HEK293 (cell line): ENCODE data around the gene BCL6.

Experiments
- CTCF ChIA-PET: fragments of 350-600 bp; formaldehyde crosslinking; extraction: SDS; loops from one replicate; lab custom pipeline; 2021; ENCODE audit warnings: antibody characterized with exemption; lab: Yijun Ruan, JAX
- POLR2A ChIA-PET: fragments of 300-600 bp; formaldehyde crosslinking; extraction: SDS; loops from one replicate; lab custom pipeline; 2020; ENCODE audit warnings: antibody characterized with exemption, inconsistent platforms; lab: Yijun Ruan, JAX
- H3K27ac ChIP-seq: fragments of 200-500 bp; sonication (Bioruptor generic); 2 replicates; pipeline ENCODE4 v1.5.1; 2014; ENCODE audit warnings: low read depth, low read length, control low read depth, inconsistent platforms; ENCODE audit errors: extremely low read depth
- H3K36me3 ChIP-seq, 2 experiments: fragments of 200-500 bp in 1 of 2; sonication (Bioruptor generic) in 1 of 2; 1 replicate in 1 of 2; 2 replicates in 1 of 2; pipeline ENCODE4 v1.5.1; 2014 to 2017; ENCODE audit warnings: inconsistent platforms in 2 of 2, low read length in 2 of 2; ENCODE audit not compliant: control insufficient read depth in 2 of 2, insufficient read depth in 1 of 2
- H3K4me1 ChIP-seq: fragments of 200-500 bp; sonication (Bioruptor generic); 2 replicates; pipeline ENCODE4 v1.5.1; 2014; ENCODE audit warnings: mild to moderate bottlenecking, low read length, inconsistent platforms; ENCODE audit not compliant: control insufficient read depth, insufficient read depth
- H3K4me3 ChIP-seq: 2 replicates; pipeline ENCODE4 v1.5.1; 2011; ENCODE audit warnings: low read depth, mild to moderate bottlenecking, control low read depth, low read length, moderate library complexity
- H3K9me3 ChIP-seq: fragments of 200-500 bp; sonication (Bioruptor generic); 2 replicates; pipeline ENCODE4 v1.5.1; 2014; ENCODE audit warnings: low read depth, low read length, inconsistent platforms; ENCODE audit not compliant: control insufficient read depth, insufficient read depth
- BCL11A ChIP-seq: fragments of 450-650 bp; formaldehyde crosslinking; IDR thresholded peaks from 2 replicates; pipeline ENCODE4 v1.5.1; 2016; ENCODE audit warnings: low read depth, missing biosample characterization, missing genetic modification characterization
- ELK4 ChIP-seq: IDR thresholded peaks from 2 replicates; pipeline ENCODE4 v1.6.1; 2011; ENCODE audit warnings: mild to moderate bottlenecking, low read depth, low read length, borderline replicate concordance
- GFI1B ChIP-seq: fragments of 450-650 bp; formaldehyde crosslinking; IDR thresholded peaks from 2 replicates; pipeline ENCODE4 v1.5.1; 2016; ENCODE audit warnings: missing biosample characterization, missing genetic modification characterization
- KLF9 ChIP-seq: fragments of 450-650 bp; formaldehyde crosslinking; IDR thresholded peaks from 2 replicates; pipeline ENCODE4 v1.5.1; 2016; ENCODE audit warnings: missing biosample characterization, missing genetic modification characterization, low read depth
- SP2 ChIP-seq: fragments of 450-650 bp; formaldehyde crosslinking; IDR thresholded peaks from 2 replicates; pipeline ENCODE4 v1.5.1; 2016; ENCODE audit warnings: missing biosample characterization, missing genetic modification characterization
- ZBTB11 ChIP-seq: fragments of 450-650 bp; formaldehyde crosslinking; conservative IDR thresholded peaks from 2 replicates; pipeline ENCODE4 v1.5.1; 2016; ENCODE audit warnings: low read depth, missing biosample characterization, missing genetic modification characterization
- ZNF2 ChIP-seq: fragments of 450-650 bp; formaldehyde crosslinking; IDR thresholded peaks from 2 replicates; pipeline ENCODE4 v1.5.1; 2016; ENCODE audit warnings: missing biosample characterization, missing genetic modification characterization
- ZNF202 ChIP-seq: fragments of 450-650 bp; formaldehyde crosslinking; IDR thresholded peaks from 2 replicates; pipeline ENCODE4 v1.5.1; 2016; ENCODE audit warnings: missing biosample characterization, missing genetic modification characterization, borderline replicate concordance
- ZNF24 ChIP-seq: fragments of 450-650 bp; formaldehyde crosslinking; IDR thresholded peaks from 2 replicates; pipeline ENCODE4 v1.5.1; 2016; ENCODE audit warnings: missing biosample characterization, missing genetic modification characterization
- ZNF292 ChIP-seq: fragments of 450-650 bp; formaldehyde crosslinking; IDR thresholded peaks from 2 replicates; pipeline ENCODE4 v1.5.1; 2016; ENCODE audit warnings: low read depth, missing biosample characterization, missing genetic modification characterization, borderline replicate concordance
- ZNF394 ChIP-seq: fragments of 450-650 bp; formaldehyde crosslinking; IDR thresholded peaks from 2 replicates; pipeline ENCODE4 v1.5.1; 2016; ENCODE audit warnings: missing biosample characterization, missing genetic modification characterization, mild to moderate bottlenecking, moderate library complexity, borderline replicate concordance
- ZNF544 ChIP-seq: fragments of 450-650 bp; formaldehyde crosslinking; IDR thresholded peaks from 2 replicates; pipeline ENCODE4 v1.5.0; 2017; ENCODE audit warnings: missing biosample characterization, missing genetic modification characterization
- ZNF776 ChIP-seq: fragments of 450-650 bp; formaldehyde crosslinking; IDR thresholded peaks from 2 replicates; pipeline ENCODE4 v1.5.0; 2017; ENCODE audit warnings: missing biosample characterization, missing genetic modification characterization, borderline replicate concordance
- ZNF792 ChIP-seq: fragments of 450-650 bp; formaldehyde crosslinking; IDR thresholded peaks from 2 replicates; pipeline ENCODE4 v1.5.1; 2016; ENCODE audit warnings: missing biosample characterization, missing genetic modification characterization
- ZSCAN5A ChIP-seq: fragments of 450-650 bp; formaldehyde crosslinking; IDR thresholded peaks from 2 replicates; pipeline ENCODE4 v1.5.1; 2016; ENCODE audit warnings: missing biosample characterization, missing genetic modification characterization
- TF ChIP-seq, protein P1 (sequence below): fragments of 450-650 bp; IDR thresholded peaks from 2 replicates; pipeline ENCODE4 v1.5.1; 2018; ENCODE audit warnings: missing biosample characterization, mild to moderate bottlenecking, missing genetic modification characterization
- TF ChIP-seq, protein P2 (sequence below): fragments of 450-650 bp; formaldehyde crosslinking; IDR thresholded peaks from 2 replicates; pipeline ENCODE4 v1.5.1; 2016; ENCODE audit warnings: missing biosample characterization, missing genetic modification characterization
- TF ChIP-seq, protein P3 (sequence below): fragments of 450-650 bp; formaldehyde crosslinking; IDR thresholded peaks from 2 replicates; pipeline ENCODE4 v1.5.1; 2016; ENCODE audit warnings: missing biosample characterization, missing genetic modification characterization

BCL6 gene

GRCh38 chr3:187734841-187735240, 10.4 kb downstream of the BCL6 start:
- peaks cover 0 to 35% of the 10 kb centered on the region in 2 experiments; a peak in 1 of 3 replicates for H3K36me3 ChIP-seq
- TF ChIP-seq ZBTB11 (tag by site-specific recombination): no peak
- TF ChIP-seq, protein P1, sequence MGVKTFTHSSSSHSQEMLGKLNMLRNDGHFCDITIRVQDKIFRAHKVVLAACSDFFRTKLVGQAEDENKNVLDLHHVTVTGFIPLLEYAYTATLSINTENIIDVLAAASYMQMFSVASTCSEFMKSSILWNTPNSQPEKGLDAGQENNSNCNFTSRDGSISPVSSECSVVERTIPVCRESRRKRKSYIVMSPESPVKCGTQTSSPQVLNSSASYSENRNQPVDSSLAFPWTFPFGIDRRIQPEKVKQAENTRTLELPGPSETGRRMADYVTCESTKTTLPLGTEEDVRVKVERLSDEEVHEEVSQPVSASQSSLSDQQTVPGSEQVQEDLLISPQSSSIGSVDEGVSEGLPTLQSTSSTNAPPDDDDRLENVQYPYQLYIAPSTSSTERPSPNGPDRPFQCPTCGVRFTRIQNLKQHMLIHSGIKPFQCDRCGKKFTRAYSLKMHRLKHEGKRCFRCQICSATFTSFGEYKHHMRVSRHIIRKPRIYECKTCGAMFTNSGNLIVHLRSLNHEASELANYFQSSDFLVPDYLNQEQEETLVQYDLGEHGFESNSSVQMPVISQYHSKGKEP (tag by site-specific recombination): no peak
- no peak for TF ChIP-seq ZNF544 (tag by site-specific recombination)
- TF ChIP-seq ZNF394 (tag by site-specific recombination): no peak
- TF ChIP-seq, protein P2, sequence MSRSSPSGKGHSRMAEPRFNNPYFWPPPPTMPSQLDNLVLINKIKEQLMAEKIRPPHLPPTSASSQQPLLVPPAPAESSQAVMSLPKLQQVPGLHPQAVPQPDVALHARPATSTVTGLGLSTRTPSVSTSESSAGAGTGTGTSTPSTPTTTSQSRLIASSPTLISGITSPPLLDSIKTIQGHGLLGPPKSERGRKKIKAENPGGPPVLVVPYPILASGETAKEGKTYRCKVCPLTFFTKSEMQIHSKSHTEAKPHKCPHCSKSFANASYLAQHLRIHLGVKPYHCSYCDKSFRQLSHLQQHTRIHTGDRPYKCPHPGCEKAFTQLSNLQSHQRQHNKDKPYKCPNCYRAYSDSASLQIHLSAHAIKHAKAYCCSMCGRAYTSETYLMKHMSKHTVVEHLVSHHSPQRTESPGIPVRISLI (tag by site-specific recombination): no peak
- TF ChIP-seq ZNF292 (tag by site-specific recombination): no peak
- TF ChIP-seq GFI1B: no peak
- TF ChIP-seq ELK4: no peak
- no peak for TF ChIP-seq SP2 (tag by site-specific recombination)
- TF ChIP-seq BCL11A: no peak
- TF ChIP-seq ZSCAN5A: no peak
- no peak for TF ChIP-seq KLF9 (tag by site-specific recombination)
- TF ChIP-seq, protein P3, sequence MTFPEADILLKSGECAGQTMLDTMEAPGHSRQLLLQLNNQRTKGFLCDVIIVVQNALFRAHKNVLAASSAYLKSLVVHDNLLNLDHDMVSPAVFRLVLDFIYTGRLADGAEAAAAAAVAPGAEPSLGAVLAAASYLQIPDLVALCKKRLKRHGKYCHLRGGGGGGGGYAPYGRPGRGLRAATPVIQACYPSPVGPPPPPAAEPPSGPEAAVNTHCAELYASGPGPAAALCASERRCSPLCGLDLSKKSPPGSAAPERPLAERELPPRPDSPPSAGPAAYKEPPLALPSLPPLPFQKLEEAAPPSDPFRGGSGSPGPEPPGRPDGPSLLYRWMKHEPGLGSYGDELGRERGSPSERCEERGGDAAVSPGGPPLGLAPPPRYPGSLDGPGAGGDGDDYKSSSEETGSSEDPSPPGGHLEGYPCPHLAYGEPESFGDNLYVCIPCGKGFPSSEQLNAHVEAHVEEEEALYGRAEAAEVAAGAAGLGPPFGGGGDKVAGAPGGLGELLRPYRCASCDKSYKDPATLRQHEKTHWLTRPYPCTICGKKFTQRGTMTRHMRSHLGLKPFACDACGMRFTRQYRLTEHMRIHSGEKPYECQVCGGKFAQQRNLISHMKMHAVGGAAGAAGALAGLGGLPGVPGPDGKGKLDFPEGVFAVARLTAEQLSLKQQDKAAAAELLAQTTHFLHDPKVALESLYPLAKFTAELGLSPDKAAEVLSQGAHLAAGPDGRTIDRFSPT (tag by site-specific recombination): no peak
- TF ChIP-seq ZNF24 (tag by site-specific recombination): no peak
- no peak for TF ChIP-seq ZNF776
- no peak for TF ChIP-seq ZNF202
- TF ChIP-seq ZNF2 (tag by site-specific recombination): no peak
- TF ChIP-seq ZNF792 (tag by site-specific recombination): no peak
- TF ChIP-seq, all 188 proteins: peak for 0
- no peaks in the 10 kb centered on the region for H3K4me1 ChIP-seq
- H3K27ac ChIP-seq: no peak overlapping the region
- ChIA-PET POLR2A (no interaction called here), CTCF (interaction anchor here (1.2 kb wide), 1 partner anchor 1220 kb away, joined by 6 read pairs; no protein-coding TSS in a partner anchor)
- H3K4me3 ChIP-seq: no peak overlapping the region
- no peaks in the 10 kb centered on the region for H3K9me3 ChIP-seq
